HG02885 (cell line): ENCODE data around the gene TMEM121B.
A peak's percentile ranks its signal among the peaks of the same experiment; 100 is the strongest.

Experiments used
- ATAC-seq: cut with Tn5 transposase; IDR thresholded peaks from one replicate; pipeline ENCODE4 v1.9.1; 2021; ENCODE audit warnings: mild to moderate bottlenecking; ENCODE audit not compliant: unreplicated experiment, poor library complexity

TMEM121B gene

GRCh38 chr22:17113600-17113999 lies 7.6 kb downstream of the TMEM121B start:
- ATAC-seq, result no peak

GRCh38 chr22:17112491-17113042 lies 8.6 kb downstream of the TMEM121B start:
- no peak for ATAC-seq

- ATAC-seq, result no peak
Measured at GRCh38 chr22:17110791-17111550, 10.2 kb downstream of the TMEM121B start.

- ATAC-seq, result no peak
Measured at GRCh38 chr22:17109976-17110375, 11.2 kb downstream of the TMEM121B start.

GRCh38 chr22:17109113-17109865 lies 11.9 kb downstream of the TMEM121B start:
- no peak for ATAC-seq

GRCh38 chr22:17108256-17109112 lies 12.7 kb downstream of the TMEM121B start:
- ATAC-seq, result no peak

GRCh38 chr22:17107547-17107810 lies 13.7 kb downstream of the TMEM121B start:
- ATAC-seq, result no peak

GRCh38 chr22:17106785-17107546 lies 14.2 kb downstream of the TMEM121B start:
- ATAC-seq, result peak; percentile 58

GRCh38 chr22:17106161-17106784 lies 14.9 kb downstream of the TMEM121B start:
- peak; percentile 23 for ATAC-seq

- no peak for ATAC-seq
Measured at GRCh38 chr22:17105143-17106129, 15.7 kb downstream of the TMEM121B start.

- no peak for ATAC-seq
Measured at GRCh38 chr22:17104336-17104935, 16.7 kb downstream of the TMEM121B start.

GRCh38 chr22:17103351-17103750 lies 17.8 kb downstream of the TMEM121B start:
- ATAC-seq, result no peak

GRCh38 chr22:17102297-17102667 lies 18.9 kb downstream of the TMEM121B start:
- ATAC-seq, result no peak

- ATAC-seq, result no peak
Measured at GRCh38 chr22:17101475-17102296, 19.5 kb downstream of the TMEM121B start.

- no peak for ATAC-seq
Measured at GRCh38 chr22:17100621-17101020, 20.5 kb downstream of the TMEM121B start.

- no peak for ATAC-seq
Measured at GRCh38 chr22:17098379-17098819, 22.8 kb downstream of the TMEM121B start.

- no peak for ATAC-seq
Measured at GRCh38 chr22:17097701-17098100, 23.5 kb downstream of the TMEM121B start.
